WTC11 (cell line): ENCODE results near the gene CSTPP1. TPM values are rescaled to one million over a fixed set of nuclear protein-coding genes. Genes with fewer than 3 reads are reported as not detected.

Experiments used
- ATAC-seq: fragments of 200-7000 bp; cut with Tn5 transposase; 2 replicates; pipeline ENCODE4 v1.10.0; 2021; ENCODE audit warnings: mild to moderate bottlenecking, moderate library complexity
- CTCF ChIA-PET: fragments of 300-600 bp; sonication (Branson Sonifier 250); formaldehyde crosslinking; loops from one replicate; lab custom pipeline; 2021; ENCODE audit warnings: antibody characterized with exemption; lab: Charles Lee
- POLR2A ChIA-PET: fragments of 350-600 bp; sonication (Branson Sonifier 250); formaldehyde crosslinking; loops from one replicate; lab custom pipeline; 2021; ENCODE audit warnings: antibody characterized with exemption; lab: Charles Lee
- DNase-seq: peaks from one replicate; pipeline ENCODE4 v3.0.0; 2021; ENCODE audit warnings: low spot score
- H3K27ac Mint-ChIP-seq: 2 replicates; pipeline ENCODE4 v1.8.0; 2021; ENCODE audit warnings: mixed read lengths
- H3K27me3 Mint-ChIP-seq: 2 replicates; pipeline ENCODE4 v1.8.0; 2021; ENCODE audit warnings: low read depth, mild to moderate bottlenecking, moderate library complexity, mixed read lengths
- H3K36me3 Mint-ChIP-seq: 2 replicates; pipeline ENCODE4 v1.8.0; 2021; ENCODE audit warnings: mixed read lengths
- H3K4me1 Mint-ChIP-seq: 2 replicates; pipeline ENCODE4 v1.8.0; 2022; ENCODE audit warnings: mixed read lengths
- H3K4me3 Mint-ChIP-seq: 2 replicates; pipeline ENCODE4 v1.8.0; 2021; ENCODE audit warnings: mild to moderate bottlenecking, moderate library complexity, mixed read lengths
- H3K9me3 Mint-ChIP-seq: 2 replicates; pipeline ENCODE4 v1.8.0; 2021; ENCODE audit warnings: mixed read lengths
- AR ChIP-seq: fragments of 250-450 bp; sonication (Bioruptor Pico); IDR thresholded peaks from 2 replicates; pipeline ENCODE4 v1.9.0; 2021; ENCODE audit warnings: mild to moderate bottlenecking
- CREM ChIP-seq: sonication (generic); formaldehyde crosslinking; IDR thresholded peaks from 2 replicates; pipeline ENCODE4 v1.8.1; 2022; ENCODE audit warnings: mild to moderate bottlenecking, missing genetic modification reagents, moderate library complexity
- CTCF ChIP-seq: fragments of 200-600 bp; IDR thresholded peaks from 2 replicates; pipeline ENCODE4 v1.8.0; 2022; ENCODE audit warnings: antibody characterized with exemption
- E2F4 ChIP-seq: sonication (generic); formaldehyde crosslinking; IDR thresholded peaks from 2 replicates; pipeline ENCODE4 v1.8.1; 2022; ENCODE audit warnings: low read depth, mild to moderate bottlenecking, moderate library complexity, missing genetic modification reagents, borderline replicate concordance
- E2F5 ChIP-seq: sonication (generic); formaldehyde crosslinking; IDR thresholded peaks from 2 replicates; pipeline ENCODE4 v1.8.1; 2022; ENCODE audit warnings: mild to moderate bottlenecking, moderate library complexity, missing genetic modification reagents
- ERG ChIP-seq: fragments of 250-450 bp; sonication (Bioruptor Pico); IDR thresholded peaks from 2 replicates; pipeline ENCODE4 v1.8.0; 2021; ENCODE audit warnings: mild to moderate bottlenecking
- IRF2 ChIP-seq: sonication (generic); formaldehyde crosslinking; IDR thresholded peaks from 2 replicates; pipeline ENCODE4 v1.8.0; 2022; ENCODE audit warnings: low read depth, missing genetic modification reagents, borderline replicate concordance
- MXD4 ChIP-seq: fragments of 250-450 bp; sonication (Bioruptor Pico); IDR thresholded peaks from 2 replicates; pipeline ENCODE4 v1.8.0; 2021; ENCODE audit warnings: mild to moderate bottlenecking, moderate library complexity, borderline replicate concordance
- RORB ChIP-seq: fragments of 250-450 bp; sonication (Bioruptor Pico); IDR thresholded peaks from 2 replicates; pipeline ENCODE4 v1.9.0; 2021; ENCODE audit warnings: mild to moderate bottlenecking
- USF2 ChIP-seq: sonication (generic); formaldehyde crosslinking; IDR thresholded peaks from 2 replicates; pipeline ENCODE4 v1.8.1; 2023; ENCODE audit warnings: mild to moderate bottlenecking, missing genetic modification reagents, moderate library complexity
- ZBTB43 ChIP-seq: sonication (generic); formaldehyde crosslinking; IDR thresholded peaks from 2 replicates; pipeline ENCODE4 v1.8.1; 2023; ENCODE audit warnings: mild to moderate bottlenecking, missing genetic modification reagents
- ZNF121 ChIP-seq: sonication (generic); formaldehyde crosslinking; IDR thresholded peaks from 2 replicates; pipeline ENCODE4 v1.8.0; 2023; ENCODE audit warnings: missing genetic modification reagents
- ZNF317 ChIP-seq: sonication (generic); formaldehyde crosslinking; IDR thresholded peaks from 2 replicates; pipeline ENCODE4 v1.8.1; 2023; ENCODE audit warnings: low read depth, mild to moderate bottlenecking, moderate library complexity, missing genetic modification reagents, borderline replicate concordance
- ZNF423 ChIP-seq: fragments of 250-450 bp; sonication (Bioruptor Pico); IDR thresholded peaks from 2 replicates; pipeline ENCODE4 v2.1.2; 2022; ENCODE audit warnings: mild to moderate bottlenecking, moderate library complexity
- ZNF532 ChIP-seq: fragments of 250-450 bp; sonication (Bioruptor Pico); IDR thresholded peaks from 2 replicates; pipeline ENCODE4 v1.9.0; 2021; ENCODE audit warnings: mild to moderate bottlenecking, borderline replicate concordance
- total RNA-seq: library from RNA; stranded (reverse); gene quantifications from 3 replicates; pipeline ENCODE4 v1.2.3, GENCODE V29; 2021

The CSTPP1 gene
- total RNA-seq, 1 experiment from 2014 or later, result 23.6 TPM

GRCh38 chr11:46902694-46903093, 33.9 kb upstream of the CSTPP1 start:
- no peak for TF ChIP-seq E2F5 (CRISPR knock-in tag)
- no peak for ATAC-seq
- H3K27me3 Mint-ChIP-seq, result no peaks in the 10 kb centered on the region
- H3K9me3 Mint-ChIP-seq, result peaks cover 6% of the 10 kb centered on the region
- POLR2A ChIA-PET, result no interaction called here
- CTCF ChIA-PET, result interaction anchor here (1.8 to 15.5 kb wide), 2 partner anchors 14 to 251 kb away, joined by 6 to 182 read pairs; no protein-coding TSS in a partner anchor
- DNase-seq, result no peak
- H3K4me3 Mint-ChIP-seq, result no peak overlapping the region
- peak overlapping the region; percentile 66; the same call in 1 of the 2 replicates for H3K27ac Mint-ChIP-seq
- H3K4me1 Mint-ChIP-seq, result peaks cover 40% of the 10 kb centered on the region
- H3K36me3 Mint-ChIP-seq, result peaks cover 34% of the 10 kb centered on the region

- H3K27me3 Mint-ChIP-seq, result no peaks in the 10 kb centered on the region
- TF ChIP-seq E2F4 (CRISPR knock-in tag) (no peak), ZNF423 (no peak), IRF2 (CRISPR knock-in tag) (no peak), MXD4 (no peak), ZBTB43 (CRISPR knock-in tag) (no peak)
- TF ChIP-seq, all 79 proteins: peak for 0
- no peaks in the 10 kb centered on the region for H3K9me3 Mint-ChIP-seq
- H3K36me3 Mint-ChIP-seq, result peaks cover 25% of the 10 kb centered on the region
- DNase-seq (no peak), ATAC-seq (no peak)
- H3K27ac Mint-ChIP-seq, result peak overlapping the region; percentile 19
- CTCF ChIA-PET, result interaction anchor here (0.6 to 15.5 kb wide), 6 partner anchors 9 to 257 kb away, joined by 3 to 182 read pairs (median 6); partner anchors contain the start of gene LRP4
- H3K4me1 Mint-ChIP-seq, result peaks cover 49% of the 10 kb centered on the region
- no peak overlapping the region for H3K4me3 Mint-ChIP-seq
- POLR2A ChIA-PET, result interaction anchor here (1.4 kb wide), 1 partner anchor 9 kb away, joined by 5 read pairs; no protein-coding TSS in a partner anchor
These were observed 32.7 kb upstream of the CSTPP1 start for GRCh38 chr11:46903846-46904245.

- peaks cover 10% of the 10 kb centered on the region; the same call in 1 of the 2 replicates for H3K36me3 Mint-ChIP-seq
- H3K4me3 Mint-ChIP-seq, result no peak overlapping the region
- no peak for ATAC-seq
- CTCF ChIA-PET, result interaction anchor here (0.7 to 15.5 kb wide), 3 partner anchors 11 to 248 kb away, joined by 3 to 182 read pairs (median 15); no protein-coding TSS in a partner anchor
- POLR2A ChIA-PET, result no interaction called here
- DNase-seq, result no peak
- H3K9me3 Mint-ChIP-seq, result no peaks in the 10 kb centered on the region
- H3K27ac Mint-ChIP-seq, result peak overlapping the region; percentile 93; the same call in 1 of the 2 replicates
- H3K4me1 Mint-ChIP-seq, result peaks cover 60% of the 10 kb centered on the region
- H3K27me3 Mint-ChIP-seq, result no peaks in the 10 kb centered on the region
- TF ChIP-seq AR (CRISPR knock-in tag) (no peak), ZNF317 (no peak), ZNF121 (CRISPR knock-in tag) (no peak), CREM (CRISPR knock-in tag) (no peak), USF2 (CRISPR knock-in tag) (no peak), ERG (no peak), CTCF (no peak), ZNF532 (CRISPR knock-in tag) (no peak), RORB (CRISPR knock-in tag) (no peak)
These were observed 30.8 kb upstream of the CSTPP1 start for GRCh38 chr11:46905806-46906205.
